ENCODE data around the gene MLYCD.

The MLYCD gene

GRCh38 chr16:83972256-83973008, 73.5 kb downstream of the MLYCD start:
- DNase-seq, result no peak

GRCh38 chr16:83973077-83973476, 74.2 kb downstream of the MLYCD start:
- DNase-seq, result no peak

GRCh38 chr16:83973581-83974385, 74.9 kb downstream of the MLYCD start:
- no peak for DNase-seq

- no peak for DNase-seq
These were observed 75.6 kb downstream of the MLYCD start for GRCh38 chr16:83974475-83974874.

- no peak for DNase-seq
These were observed 76.8 kb downstream of the MLYCD start for GRCh38 chr16:83975590-83976260.

All from inflammatory macrophage treated with lipopolysaccharide for 1 hour (primary cell).